GM23338 (cell line): ENCODE results near the gene SMARCA2. TPM values are rescaled to one million over a fixed set of nuclear protein-coding genes. Genes with fewer than 3 reads are reported as not detected.

Experiments
- ATAC-seq: fragments of 200-7000 bp; cut with Tn5 transposase; 3 replicates; pipeline ENCODE4 v1.9.1; 2020
- DNase-seq: peaks from one replicate; pipeline ENCODE4 v3.0.0-alpha.2; 2015; ENCODE audit warnings: low spot score
- H2AFZ ChIP-seq: fragments of 200-600 bp; sonication (generic); 2 replicates; pipeline ENCODE4 v1.8.0; 2016; ENCODE audit warnings: antibody characterized with exemption, mild to moderate bottlenecking, moderate library complexity
- H3F3A ChIP-seq: fragments of 200-600 bp; sonication (generic); replicated peaks from 2 replicates; pipeline ENCODE4 v1.8.0; 2017; ENCODE audit warnings: antibody characterized with exemption, mixed run types, low read depth
- H3K27ac ChIP-seq: fragments of 200-600 bp; sonication (generic); 2 replicates; pipeline ENCODE4 v1.6.1; 2016; ENCODE audit warnings: low read depth
- H3K27me3 ChIP-seq: fragments of 200-600 bp; sonication (generic); 2 replicates; pipeline ENCODE4 v1.8.0; 2016; ENCODE audit warnings: mild to moderate bottlenecking, mixed run types, moderate library complexity; ENCODE audit not compliant: insufficient read depth
- H3K36me3 ChIP-seq: fragments of 200-600 bp; sonication (generic); 2 replicates; pipeline ENCODE4 v1.8.0; 2016; ENCODE audit warnings: mild to moderate bottlenecking; ENCODE audit not compliant: insufficient read depth
- H3K4me1 ChIP-seq: fragments of 200-600 bp; sonication (generic); 2 replicates; pipeline ENCODE4 v1.8.0; 2016; ENCODE audit warnings: mild to moderate bottlenecking, moderate library complexity; ENCODE audit not compliant: insufficient read depth
- H3K4me2 ChIP-seq: fragments of 200-600 bp; sonication (generic); 2 replicates; pipeline ENCODE4 v1.7.1; 2017; ENCODE audit warnings: mixed run types
- H3K4me3 ChIP-seq: fragments of 200-600 bp; sonication (generic); 2 replicates; pipeline ENCODE4 v1.6.1; 2016; ENCODE audit warnings: mixed run types
- H3K79me2 ChIP-seq: fragments of 200-600 bp; sonication (generic); replicated peaks from 2 replicates; pipeline ENCODE4 v1.8.0; 2017; ENCODE audit warnings: mild to moderate bottlenecking; ENCODE audit not compliant: insufficient read depth
- H3K9me2 ChIP-seq: fragments of 200-600 bp; sonication (generic); 2 replicates; pipeline ENCODE4 v1.8.0; 2017; ENCODE audit not compliant: insufficient read depth
- H4K20me1 ChIP-seq: fragments of 200-600 bp; sonication (generic); replicated peaks from 2 replicates; pipeline ENCODE4 v1.8.0; 2017; ENCODE audit warnings: mild to moderate bottlenecking; ENCODE audit not compliant: insufficient read depth
- H3K27ac Mint-ChIP-seq: 2 replicates; pipeline ENCODE4 v1.8.0; 2020; ENCODE audit warnings: inconsistent platforms, mild to moderate bottlenecking, moderate library complexity, mixed read lengths
- H3K27me3 Mint-ChIP-seq: 3 replicates; pipeline ENCODE4 v1.8.0; 2022; ENCODE audit warnings: low read depth, mild to moderate bottlenecking, moderate library complexity, mixed read lengths, inconsistent platforms; ENCODE audit not compliant: insufficient read depth, poor library complexity
- H3K36me3 Mint-ChIP-seq: 3 replicates; pipeline ENCODE4 v1.8.0; 2021; ENCODE audit warnings: low read depth, mild to moderate bottlenecking, inconsistent platforms, moderate library complexity, mixed read lengths
- H3K4me1 Mint-ChIP-seq: 3 replicates; pipeline ENCODE4 v1.8.0; 2020; ENCODE audit warnings: mild to moderate bottlenecking, inconsistent platforms, mixed read lengths
- H3K4me3 Mint-ChIP-seq: 3 replicates; pipeline ENCODE4 v1.8.0; 2021; ENCODE audit warnings: moderate library complexity, mild to moderate bottlenecking, inconsistent platforms, mixed read lengths
- H3K9me3 Mint-ChIP-seq: 3 replicates; pipeline ENCODE4 v1.8.0; 2020; ENCODE audit warnings: moderate library complexity, mild to moderate bottlenecking, inconsistent platforms, mixed read lengths
- CREB1 ChIP-seq: fragments of 250-450 bp; sonication (Bioruptor Pico); IDR thresholded peaks from 2 replicates; pipeline ENCODE4 v1.5.0; 2020; ENCODE audit warnings: low read depth, mild to moderate bottlenecking, moderate library complexity
- JUNB ChIP-seq: IDR thresholded peaks from one replicate; pipeline ENCODE4 v1.6.1; 2016; ENCODE audit warnings: antibody characterized with exemption; ENCODE audit not compliant: unreplicated experiment
- NANOG ChIP-seq: IDR thresholded peaks from 2 replicates; pipeline ENCODE4 v1.6.1; 2016; ENCODE audit warnings: antibody characterized with exemption, borderline replicate concordance
- REST ChIP-seq: IDR thresholded peaks from one replicate; pipeline ENCODE4 v1.6.1; 2018; ENCODE audit warnings: antibody characterized with exemption; ENCODE audit not compliant: unreplicated experiment
- STAT1 ChIP-seq: IDR thresholded peaks from one replicate; pipeline ENCODE4 v1.6.1; 2016; ENCODE audit warnings: antibody characterized with exemption; ENCODE audit not compliant: unreplicated experiment
- ZNF114 ChIP-seq: fragments of 250-450 bp; sonication (Bioruptor Pico); IDR thresholded peaks from 2 replicates; pipeline ENCODE4 v1.5.0; 2020; ENCODE audit warnings: mild to moderate bottlenecking, moderate library complexity
- ZNF331 ChIP-seq: fragments of 250-450 bp; sonication (Bioruptor Pico); IDR thresholded peaks from 2 replicates; pipeline ENCODE4 v1.5.0; 2020; ENCODE audit warnings: low read depth, mild to moderate bottlenecking, moderate library complexity
- ZNF462 ChIP-seq: fragments of 250-450 bp; sonication (Bioruptor Pico); IDR thresholded peaks from 2 replicates; pipeline ENCODE4 v1.5.0; 2020; ENCODE audit warnings: mild to moderate bottlenecking, moderate library complexity
- polyA plus RNA-seq: library from polyadenylated mRNA; unstranded; fragments of >200 nt; fragmentation: Nextera tagmentation; extraction: Ambion mirVana; gene quantifications from 2 replicates; pipeline ENCODE4 v1.2.1, GENCODE V29; 2016
- total RNA-seq: library from RNA; depleted of rRNA; stranded (reverse); fragments of >200 nt; shearing (Covaris generic); gene quantifications from 2 replicates; pipeline ENCODE4 v1.2.3, GENCODE V29; 2014
- TF ChIP-seq, protein P1 (sequence below): IDR thresholded peaks from 2 replicates; pipeline ENCODE4 v1.6.1; 2016; ENCODE audit warnings: antibody characterized with exemption

The SMARCA2 gene
- total and polyA plus RNA-seq, 2 experiments from 2014 or later, result 21.7 to 21.9 TPM

DNA sequence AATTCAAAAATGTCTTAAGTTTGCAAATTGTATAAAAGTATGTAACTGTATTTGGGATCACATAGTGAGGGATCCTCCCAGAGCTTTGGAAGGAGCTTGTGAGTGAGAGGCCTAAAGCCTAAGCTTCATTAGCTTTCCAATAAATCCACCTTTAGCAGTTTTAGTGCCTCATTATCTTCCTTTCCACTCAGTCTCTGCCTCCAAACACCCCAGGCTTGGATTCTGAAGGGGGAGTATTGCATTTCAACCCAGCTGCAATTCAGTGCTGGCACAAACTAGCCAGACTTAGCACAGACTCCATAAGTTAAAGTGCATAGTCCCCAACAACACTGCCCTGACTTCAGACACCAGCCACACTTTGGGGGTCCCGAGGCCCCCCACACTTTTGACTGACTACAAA, 113.5 kb downstream of the SMARCA2 start:
- Histone ChIP-seq H3K36me3 (no peaks in the 10 kb centered on the region), H2AFZ (no peak overlapping the region), H4K20me1 (no peaks in the 10 kb centered on the region), H3K79me2 (no peaks in the 10 kb centered on the region), H3F3A (no peaks in the 10 kb centered on the region), H3K4me2 (no peak overlapping the region), H3K4me3 (no peak overlapping the region), H3K27ac (no peak overlapping the region), H3K4me1 (no peaks in the 10 kb centered on the region), H3K9me2 (no peaks in the 10 kb centered on the region), H3K27me3 (no peaks in the 10 kb centered on the region)
- ATAC-seq, result no peak
- no peaks in the 10 kb centered on the region for H3K36me3 Mint-ChIP-seq
- no peaks in the 10 kb centered on the region for H3K9me3 Mint-ChIP-seq
- no peak overlapping the region for H3K4me3 Mint-ChIP-seq
- TF ChIP-seq ZNF114 (CRISPR knock-in tag), result no peak
- TF ChIP-seq ZNF331 (CRISPR knock-in tag), result no peak
- no peak for TF ChIP-seq ZNF462 (CRISPR knock-in tag)
- TF ChIP-seq JUNB, result no peak
- no peak for TF ChIP-seq NANOG
- no peak for TF ChIP-seq REST
- TF ChIP-seq, protein P1, sequence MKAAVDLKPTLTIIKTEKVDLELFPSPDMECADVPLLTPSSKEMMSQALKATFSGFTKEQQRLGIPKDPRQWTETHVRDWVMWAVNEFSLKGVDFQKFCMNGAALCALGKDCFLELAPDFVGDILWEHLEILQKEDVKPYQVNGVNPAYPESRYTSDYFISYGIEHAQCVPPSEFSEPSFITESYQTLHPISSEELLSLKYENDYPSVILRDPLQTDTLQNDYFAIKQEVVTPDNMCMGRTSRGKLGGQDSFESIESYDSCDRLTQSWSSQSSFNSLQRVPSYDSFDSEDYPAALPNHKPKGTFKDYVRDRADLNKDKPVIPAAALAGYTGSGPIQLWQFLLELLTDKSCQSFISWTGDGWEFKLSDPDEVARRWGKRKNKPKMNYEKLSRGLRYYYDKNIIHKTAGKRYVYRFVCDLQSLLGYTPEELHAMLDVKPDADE, result no peak
- no peak for TF ChIP-seq STAT1
- TF ChIP-seq CREB1 (CRISPR knock-in tag), result no peak
- H3K27ac Mint-ChIP-seq, result no peak overlapping the region
- H3K27me3 Mint-ChIP-seq, result peaks cover 2% of the 10 kb centered on the region
- no peaks in the 10 kb centered on the region for H3K4me1 Mint-ChIP-seq
- DNase-seq, result no peak
